ENCODE measurements around the gene TRIO.

Gene TRIO

GRCh38 chr5:14129123-14129522 is 14.0 kb upstream of the TRIO start:
- Histone ChIP-seq H3K4me1 (ENCODE audit: low read length) (no peaks in the 10 kb centered on the region), H3K36me3 (replicated peaks; ENCODE audit: insufficient read depth, low read length) (no peaks in the 10 kb centered on the region), H3K27me3 (replicated peaks; ENCODE audit: insufficient read depth, low read length) (no peaks in the 10 kb centered on the region), H3K9me3 (replicated peaks; ENCODE audit: insufficient read depth, low read length) (no peaks in the 10 kb centered on the region), H3K79me2 (ENCODE audit: low read length) (no peaks in the 10 kb centered on the region), H3K4me3 (ENCODE audit: low read length) (no peak overlapping the region), H3K4me2 (ENCODE audit: low read depth, low read length) (no peak overlapping the region), H3K9me2 (replicated peaks; ENCODE audit: insufficient read depth, low read length) (no peaks in the 10 kb centered on the region), H3F3A (ENCODE audit: insufficient read depth, low read length) (no peaks in the 10 kb centered on the region), H3K9ac (ENCODE audit: low read length) (no peak overlapping the region), H4K20me1 (ENCODE audit: insufficient read depth, low read length) (no peaks in the 10 kb centered on the region), H2AFZ (ENCODE audit: low read length) (no peak overlapping the region), H3K27ac (ENCODE audit: low read length) (no peak overlapping the region)
- no peak for DNase-seq
- TF ChIP-seq EZH2phosphoT487 (IDR thresholded peaks at IDR 0.05; ENCODE audit: low read length) (no peak), EZH2 (optimal IDR thresholded peaks at IDR 0.05; ENCODE audit: low read depth, low read length) (no peak), CTCF (IDR thresholded peaks at IDR 0.05; ENCODE audit: low read length) (no peak)

GRCh38 chr5:14131855-14132503 is 11.2 kb upstream of the TRIO start:
- Histone ChIP-seq H3K36me3 (replicated peaks; ENCODE audit: insufficient read depth, low read length) (no peaks in the 10 kb centered on the region), H3K79me2 (ENCODE audit: low read length) (no peaks in the 10 kb centered on the region), H3K9me2 (replicated peaks; ENCODE audit: insufficient read depth, low read length) (no peaks in the 10 kb centered on the region), H3K9ac (ENCODE audit: low read length) (no peak overlapping the region), H2AFZ (ENCODE audit: low read length) (no peak overlapping the region), H3K4me3 (ENCODE audit: low read length) (no peak overlapping the region), H3K27ac (ENCODE audit: low read length) (no peak overlapping the region), H3K27me3 (replicated peaks; ENCODE audit: insufficient read depth, low read length) (no peaks in the 10 kb centered on the region), H4K20me1 (ENCODE audit: insufficient read depth, low read length) (no peaks in the 10 kb centered on the region), H3K4me1 (ENCODE audit: low read length) (no peaks in the 10 kb centered on the region), H3F3A (ENCODE audit: insufficient read depth, low read length) (no peaks in the 10 kb centered on the region), H3K4me2 (ENCODE audit: low read depth, low read length) (no peak overlapping the region), H3K9me3 (replicated peaks; ENCODE audit: insufficient read depth, low read length) (no peaks in the 10 kb centered on the region)
- DNase-seq, result no peak
- TF ChIP-seq EZH2phosphoT487 (IDR thresholded peaks at IDR 0.05; ENCODE audit: low read length) (no peak), EZH2 (optimal IDR thresholded peaks at IDR 0.05; ENCODE audit: low read depth, low read length) (no peak), CTCF (IDR thresholded peaks at IDR 0.05; ENCODE audit: low read length) (no peak)

- H3K79me2 ChIP-seq (ENCODE audit: low read length), result no peaks in the 10 kb centered on the region
- no peak overlapping the region for H2AFZ ChIP-seq (ENCODE audit: low read length)
- no peaks in the 10 kb centered on the region for H4K20me1 ChIP-seq (ENCODE audit: insufficient read depth, low read length)
- H3K4me3 ChIP-seq (ENCODE audit: low read length), result no peak overlapping the region
- no peaks in the 10 kb centered on the region for H3K36me3 ChIP-seq (replicated peaks; ENCODE audit: insufficient read depth, low read length)
- H3K27ac ChIP-seq (ENCODE audit: low read length), result no peak overlapping the region
- H3K4me1 ChIP-seq (ENCODE audit: low read length), result no peaks in the 10 kb centered on the region
- no peak for TF ChIP-seq EZH2phosphoT487 (IDR thresholded peaks at IDR 0.05; ENCODE audit: low read length)
- TF ChIP-seq EZH2 (optimal IDR thresholded peaks at IDR 0.05; ENCODE audit: low read depth, low read length), result no peak
- no peak for TF ChIP-seq CTCF (IDR thresholded peaks at IDR 0.05; ENCODE audit: low read length)
- no peaks in the 10 kb centered on the region for H3K9me3 ChIP-seq (replicated peaks; ENCODE audit: insufficient read depth, low read length)
- no peak overlapping the region for H3K4me2 ChIP-seq (ENCODE audit: low read depth, low read length)
- H3K9ac ChIP-seq (ENCODE audit: low read length), result no peak overlapping the region
- H3F3A ChIP-seq (ENCODE audit: insufficient read depth, low read length), result no peaks in the 10 kb centered on the region
- no peaks in the 10 kb centered on the region for H3K9me2 ChIP-seq (replicated peaks; ENCODE audit: insufficient read depth, low read length)
- no peaks in the 10 kb centered on the region for H3K27me3 ChIP-seq (replicated peaks; ENCODE audit: insufficient read depth, low read length)
- DNase-seq, result no peak
Observed at GRCh38 chr5:14133394-14133793, 9.7 kb upstream of the TRIO start.
